ENCODE data around the gene USH1C.

The USH1C gene

DNA sequence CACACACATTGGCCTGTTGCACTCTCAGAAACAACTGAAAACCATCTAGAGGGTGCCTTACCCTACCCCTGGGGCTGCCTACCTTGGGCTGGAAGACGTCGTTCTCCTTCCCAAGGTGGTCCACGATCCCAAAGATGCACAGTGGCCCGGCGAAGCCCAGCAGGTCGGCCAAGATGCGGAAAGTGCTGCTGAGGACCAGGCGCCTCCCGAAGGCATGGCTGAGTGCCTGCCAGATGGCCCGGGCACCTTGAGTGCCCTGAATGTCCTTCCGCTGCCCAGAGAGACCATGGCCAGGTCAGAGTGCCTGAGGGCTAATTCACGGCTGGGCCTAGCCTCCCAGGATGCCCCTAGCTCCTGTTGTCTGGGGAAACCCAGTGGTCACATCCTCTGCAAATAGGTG is 83.8 kb downstream of the USH1C start:
- DNase-seq = no peak

DNA sequence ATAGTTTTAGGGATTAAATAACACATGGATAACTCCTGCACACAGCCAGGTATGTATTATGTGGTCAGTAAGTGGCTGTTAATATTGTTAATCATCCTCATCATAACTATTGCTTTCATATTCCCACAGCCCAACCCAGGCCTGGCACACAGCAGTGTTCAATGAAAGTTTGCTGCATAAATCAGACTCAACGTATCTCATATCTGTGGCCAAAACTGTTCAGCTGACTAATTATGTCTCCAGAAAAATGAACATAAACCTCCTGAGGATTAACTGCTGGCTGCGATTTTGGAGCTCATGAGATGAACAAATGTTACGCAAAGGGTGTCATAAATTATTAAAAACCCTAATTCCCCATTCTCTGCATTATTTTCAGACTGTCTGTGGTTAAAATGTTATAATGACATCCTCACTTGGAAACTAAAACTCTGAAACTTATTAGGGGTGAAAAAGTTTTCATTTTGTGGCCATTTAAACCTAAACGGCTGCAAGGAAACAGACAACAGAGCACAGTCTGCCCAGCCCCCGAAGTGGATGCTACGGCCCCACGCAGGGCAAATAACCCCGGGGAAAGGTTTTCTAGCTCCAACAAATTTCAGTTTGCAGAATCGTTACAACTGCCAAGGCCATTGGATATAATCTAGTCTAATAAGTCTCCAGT is 84.8 kb downstream of the USH1C start:
- DNase-seq = no peak

DNA sequence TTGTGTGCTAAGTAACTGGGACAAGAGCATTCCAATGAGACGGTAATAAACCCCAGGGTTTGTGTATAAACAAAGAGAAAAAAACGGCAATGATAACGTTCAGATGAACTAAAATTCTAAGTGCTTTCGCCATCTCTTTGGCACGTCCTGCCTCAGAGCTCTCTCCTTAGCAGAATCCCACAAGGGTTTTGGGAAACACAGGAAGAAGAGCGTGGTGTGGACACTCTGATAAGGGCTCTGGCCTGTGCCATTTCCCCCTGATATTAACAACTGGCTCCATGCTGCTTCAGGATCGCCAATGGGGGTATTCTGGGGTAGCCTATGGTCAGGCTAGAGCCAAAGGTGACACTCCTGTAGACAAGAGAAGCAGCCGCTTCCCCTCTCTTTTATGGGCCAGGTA is 85.9 kb downstream of the USH1C start:
- DNase-seq = no peak

DNA sequence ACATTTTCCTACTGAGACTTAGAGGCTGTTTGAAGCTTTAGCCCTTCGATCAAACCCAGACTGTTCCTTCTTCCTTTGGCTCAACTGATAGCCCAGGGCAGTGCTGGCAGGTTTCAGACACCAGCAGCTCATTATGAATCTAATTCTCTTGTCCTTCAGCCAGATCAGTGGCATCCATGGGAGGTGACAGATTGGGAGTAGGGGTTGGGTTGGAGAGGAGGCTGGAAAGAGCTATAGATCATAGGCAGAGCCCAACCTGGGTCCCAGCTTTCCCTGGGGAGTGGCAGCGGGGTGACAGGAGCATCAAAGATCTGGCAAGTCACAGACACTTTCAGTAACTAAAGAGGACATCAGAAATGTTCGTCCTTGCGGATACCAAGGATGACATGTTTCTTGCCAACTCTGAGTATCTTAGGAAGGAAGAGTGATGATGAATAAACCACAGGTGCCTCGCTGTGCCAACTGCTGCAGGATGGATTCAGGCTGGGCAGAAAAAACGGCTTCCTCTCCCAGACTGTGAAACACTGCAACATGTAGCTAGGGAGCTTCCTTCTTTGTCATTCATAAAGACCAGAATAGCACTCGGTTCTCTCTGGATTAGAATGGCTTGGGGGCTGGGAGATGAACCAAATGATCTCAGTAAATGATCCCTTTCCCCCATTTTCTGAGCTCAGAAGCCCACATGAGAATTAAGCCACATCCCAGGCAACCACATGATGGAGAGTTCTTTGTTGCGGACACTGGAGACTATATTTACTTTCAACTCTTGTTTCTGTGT is 86.6 kb downstream of the USH1C start:
- no peak for DNase-seq

DNA sequence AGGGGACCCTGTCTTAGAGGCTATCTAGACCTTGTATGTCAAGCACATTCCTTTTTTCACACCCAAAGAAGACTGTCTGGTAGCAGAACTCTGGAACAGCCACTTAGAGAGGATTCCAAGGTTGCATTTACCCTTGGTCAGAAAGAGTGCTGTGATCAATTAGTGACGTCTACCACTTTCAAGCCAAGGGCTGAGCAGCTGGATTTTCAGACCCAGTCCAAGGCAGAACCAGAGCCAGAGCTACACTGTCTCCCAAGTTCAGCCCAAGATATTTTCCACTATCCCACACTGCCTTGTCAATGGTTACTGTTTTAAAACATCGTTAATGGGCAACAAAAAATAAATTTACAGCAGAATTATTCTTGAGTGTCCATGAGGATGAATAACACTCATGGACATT is 91.5 kb downstream of the USH1C start:
- DNase-seq = no peak

DNA sequence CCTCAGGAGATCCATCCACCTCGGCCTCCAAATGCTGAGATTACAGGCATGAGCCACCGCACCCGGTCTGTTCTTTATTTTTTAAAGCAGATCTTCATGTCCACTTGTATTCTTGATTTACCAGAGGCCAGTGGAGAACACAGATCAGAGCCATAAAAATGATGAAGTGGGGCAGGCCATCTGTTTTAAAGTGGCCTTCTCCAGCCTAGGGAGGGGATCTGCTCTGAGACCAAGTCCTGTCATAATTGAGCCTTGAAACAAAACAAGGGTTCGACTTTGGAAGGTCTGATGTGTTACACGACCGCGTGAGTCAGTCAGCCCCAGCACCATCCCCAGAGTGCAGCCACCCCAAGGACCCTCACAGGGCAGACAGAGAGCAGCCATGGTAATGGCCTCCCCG is 95.1 kb downstream of the USH1C start:
- DNase-seq = no peak

DNA sequence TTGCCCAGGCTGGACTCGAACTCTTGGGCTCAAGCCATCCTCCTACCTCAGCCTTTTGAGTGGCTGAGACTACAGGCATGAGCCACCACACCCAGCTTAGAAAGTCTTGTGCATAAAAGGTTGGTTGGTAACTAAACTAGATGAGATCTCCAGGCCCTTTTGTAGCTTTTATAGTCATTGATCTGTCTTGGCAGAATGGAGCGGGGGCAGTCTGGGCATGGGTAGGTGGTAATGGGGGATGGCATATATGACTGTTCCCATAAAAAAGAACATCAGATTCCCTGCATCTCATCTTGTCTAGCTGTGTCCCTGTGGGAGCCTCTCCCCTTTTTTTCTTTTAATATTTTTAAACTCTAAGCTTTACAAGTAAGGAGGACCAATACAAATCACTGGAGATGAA is 97.7 kb downstream of the USH1C start:
- no peak for DNase-seq

DNA sequence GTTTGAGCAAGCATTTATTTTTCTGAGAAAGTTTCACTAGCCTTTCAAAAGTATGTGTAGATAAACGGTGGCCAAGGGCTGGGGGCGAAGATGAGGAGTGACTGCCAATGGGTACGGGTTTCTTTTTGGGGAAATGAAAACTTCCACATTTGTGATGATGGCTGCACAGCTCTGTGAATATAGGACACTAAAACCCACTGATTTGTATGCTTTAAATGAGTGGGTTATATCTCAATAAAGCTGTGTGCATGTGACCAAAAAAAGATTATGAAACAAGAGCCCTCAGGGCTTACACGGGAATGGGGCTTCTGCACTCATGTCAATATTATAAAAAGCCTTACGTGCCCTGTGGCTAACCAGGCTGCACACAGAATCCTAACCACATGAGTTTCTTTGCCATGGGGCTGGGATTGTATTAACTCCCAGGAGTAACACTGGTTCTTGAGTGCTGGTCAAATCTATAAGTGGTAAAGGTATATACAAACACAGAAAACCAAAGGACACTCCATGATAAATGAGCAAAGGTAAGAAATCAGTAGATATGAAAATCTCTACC is 98.9 kb downstream of the USH1C start:
- DNase-seq = no peak

DNA sequence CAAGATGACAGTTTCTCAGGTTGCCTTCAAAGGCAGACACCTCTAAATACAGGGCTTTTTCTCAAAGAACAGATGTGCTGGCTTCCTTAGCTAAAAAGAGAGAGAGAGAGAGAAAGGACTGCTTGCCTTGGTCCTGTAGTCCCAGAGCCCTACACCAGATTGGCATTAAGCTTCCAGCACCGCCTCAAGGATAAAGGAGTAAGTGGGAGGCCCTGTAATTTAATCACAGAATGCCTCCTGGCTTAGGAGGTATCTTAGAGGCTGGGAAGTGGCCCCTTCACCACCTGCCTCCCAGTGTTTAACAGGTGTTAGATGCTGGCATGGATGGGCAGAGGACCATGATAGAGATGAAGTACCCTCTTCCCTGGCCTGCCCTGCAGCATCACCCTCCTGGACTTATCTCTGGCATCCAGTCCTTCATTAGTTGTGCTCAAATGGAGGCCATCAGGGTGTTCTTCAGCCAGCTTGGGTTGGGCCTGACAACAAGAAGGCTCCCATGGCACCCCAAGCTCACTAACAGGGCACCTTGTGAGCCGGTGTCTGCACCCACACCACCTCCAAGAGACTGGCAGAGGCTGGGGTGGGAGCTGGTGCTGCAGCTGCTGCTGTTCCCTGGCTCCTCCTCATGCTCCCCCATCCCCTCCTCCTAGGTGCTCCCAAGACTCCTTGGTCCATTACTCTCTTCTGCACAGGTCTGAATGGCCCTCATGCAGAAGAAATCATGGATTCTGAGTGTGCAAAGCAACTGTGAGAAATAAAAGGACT is 100.1 kb downstream of the USH1C start:
- DNase-seq = no peak
